Karpas-422 (cell line): Measurements from ENCODE around the gene LRRC4. TPM values are rescaled to one million over a fixed set of nuclear protein-coding genes. Genes with fewer than 3 reads are reported as not detected.

Experiments
- total RNA-seq: library from RNA; depleted of rRNA; stranded (reverse); fragments of >200 nt; shearing (Covaris generic); gene quantifications from 2 replicates; pipeline ENCODE4 v1.2.3, GENCODE V29; 2014; ENCODE audit warnings: low replicate concordance; rRNA removed

Gene LRRC4
- total RNA-seq, 1 experiment from 2014 or later = 52.0 TPM

Other genes with a start within 250 kb of the LRRC4 start
- gene LEP, start 209.8 kb upstream of the LRRC4 start, total RNA-seq = not detected in 2 replicates